Pons (tissue), 1 donor: ENCODE data around the gene MTHFD1L.
"Not testable (repeated sequence)": the region's sequence is repeated elsewhere in the genome, so short reads cannot be mapped to it uniquely, and the experiment has no call there.

Experiments
- DNase-seq: peaks from one replicate; pipeline ENCODE4 v3.0.0-alpha.2; 2016; ENCODE audit warnings: low spot score

Gene MTHFD1L

DNA sequence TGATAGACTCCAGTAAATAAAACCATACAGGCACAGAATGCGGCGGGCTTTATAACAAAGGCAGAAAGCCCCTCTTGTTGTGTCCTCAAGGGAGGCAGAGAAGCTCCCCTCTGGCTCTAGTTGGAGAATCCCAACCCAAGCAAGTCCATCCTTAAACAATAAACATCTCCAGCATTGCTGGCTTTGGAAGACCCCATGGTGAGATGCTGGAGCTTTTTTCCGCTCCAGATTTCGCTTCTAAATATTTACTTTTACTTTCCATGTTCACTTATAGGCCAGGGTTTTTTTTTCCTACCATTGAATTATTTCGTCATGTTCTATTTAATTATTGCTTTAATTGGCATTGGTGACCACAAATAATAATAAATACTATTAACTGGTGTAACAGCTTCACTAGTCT is 176.2 kb downstream of the MTHFD1L start:
- DNase-seq: no peak

DNA sequence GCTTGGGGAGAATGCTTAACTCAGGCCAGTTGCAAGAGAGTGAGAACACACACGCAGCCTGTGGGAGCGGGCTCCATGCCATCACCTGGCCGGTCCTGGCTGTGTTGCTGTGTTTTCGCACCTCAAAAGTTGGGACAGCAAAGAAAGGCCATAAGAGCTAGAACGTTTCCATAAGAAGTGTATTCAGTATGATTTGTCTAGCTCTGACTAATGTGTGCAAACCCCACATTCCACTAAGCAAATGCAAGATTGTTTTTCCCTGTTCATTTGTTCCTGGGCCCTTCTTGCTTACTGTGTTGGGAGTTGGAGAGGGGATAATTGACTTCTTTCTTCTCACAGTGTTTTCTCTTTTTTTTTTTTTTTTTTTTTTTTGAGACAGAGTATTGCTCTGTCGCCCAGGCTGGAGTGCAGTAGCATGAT is 177.4 kb downstream of the MTHFD1L start:
- DNase-seq: not testable (repeated sequence)

DNA sequence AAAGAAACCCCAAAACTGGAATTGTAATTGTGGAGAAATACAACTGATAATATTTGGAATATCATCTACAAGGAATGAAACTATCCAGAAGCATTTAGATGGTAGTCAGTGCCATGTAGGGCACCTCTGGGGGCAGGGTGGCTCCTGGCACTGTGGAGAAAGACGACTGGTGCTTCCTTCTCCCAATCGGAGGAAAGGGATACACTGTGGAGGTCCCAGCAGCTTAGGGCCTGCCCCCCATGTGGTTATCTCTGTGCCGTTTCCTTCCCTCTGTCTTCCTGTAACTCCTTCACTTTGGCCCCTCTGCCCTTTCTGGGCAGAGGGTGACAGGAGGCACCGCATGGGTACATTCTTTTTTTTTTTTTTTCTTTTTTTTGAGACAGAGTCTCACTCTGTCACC is 178.4 kb downstream of the MTHFD1L start:
- DNase-seq: no peak

DNA sequence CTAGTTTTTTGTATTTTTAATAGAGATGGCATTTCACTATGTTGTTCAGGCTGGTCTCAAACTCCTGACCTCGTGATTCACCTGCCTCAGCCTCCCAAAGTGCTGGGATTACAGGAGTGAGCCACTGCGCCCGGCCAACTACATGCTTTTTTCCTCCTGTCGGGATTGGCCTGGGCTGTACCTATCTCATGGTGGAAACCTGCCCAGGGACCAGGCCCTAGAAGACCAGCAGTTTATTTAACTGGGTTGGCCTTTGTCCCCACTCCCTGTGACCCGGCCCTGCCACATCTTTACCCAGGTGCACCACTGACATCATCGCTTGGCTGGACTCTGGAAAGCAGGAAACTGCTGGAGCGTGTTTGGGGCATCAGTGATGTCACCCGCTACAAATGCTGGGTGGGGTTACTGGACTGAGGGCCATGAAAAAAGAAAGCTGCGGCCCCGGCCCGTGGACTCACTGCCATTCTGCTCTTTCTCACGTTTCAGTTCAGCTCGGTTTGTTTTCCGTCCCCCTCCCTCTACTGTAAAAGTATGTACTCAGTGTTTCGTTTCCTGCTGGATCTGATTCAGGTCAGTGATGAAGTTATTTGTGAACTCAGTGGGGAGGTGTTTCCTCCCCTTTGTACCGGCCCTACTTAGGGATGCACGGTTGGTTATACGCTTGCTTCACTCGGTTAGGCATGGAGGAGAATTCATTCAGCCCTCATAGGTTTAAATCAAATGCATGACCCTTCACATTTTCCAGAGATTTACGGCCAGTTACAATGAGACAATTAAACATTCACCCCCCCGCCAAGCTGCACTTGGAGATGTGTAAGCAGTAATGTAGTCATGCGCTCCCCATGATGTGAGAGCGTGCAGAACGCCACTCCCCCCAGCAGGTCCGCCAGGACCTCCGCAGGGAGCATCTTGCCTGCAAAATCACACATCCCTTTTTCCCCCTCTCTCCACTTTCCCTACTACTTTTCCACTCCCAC is 179.3 kb downstream of the MTHFD1L start:
- DNase-seq: no peak

DNA sequence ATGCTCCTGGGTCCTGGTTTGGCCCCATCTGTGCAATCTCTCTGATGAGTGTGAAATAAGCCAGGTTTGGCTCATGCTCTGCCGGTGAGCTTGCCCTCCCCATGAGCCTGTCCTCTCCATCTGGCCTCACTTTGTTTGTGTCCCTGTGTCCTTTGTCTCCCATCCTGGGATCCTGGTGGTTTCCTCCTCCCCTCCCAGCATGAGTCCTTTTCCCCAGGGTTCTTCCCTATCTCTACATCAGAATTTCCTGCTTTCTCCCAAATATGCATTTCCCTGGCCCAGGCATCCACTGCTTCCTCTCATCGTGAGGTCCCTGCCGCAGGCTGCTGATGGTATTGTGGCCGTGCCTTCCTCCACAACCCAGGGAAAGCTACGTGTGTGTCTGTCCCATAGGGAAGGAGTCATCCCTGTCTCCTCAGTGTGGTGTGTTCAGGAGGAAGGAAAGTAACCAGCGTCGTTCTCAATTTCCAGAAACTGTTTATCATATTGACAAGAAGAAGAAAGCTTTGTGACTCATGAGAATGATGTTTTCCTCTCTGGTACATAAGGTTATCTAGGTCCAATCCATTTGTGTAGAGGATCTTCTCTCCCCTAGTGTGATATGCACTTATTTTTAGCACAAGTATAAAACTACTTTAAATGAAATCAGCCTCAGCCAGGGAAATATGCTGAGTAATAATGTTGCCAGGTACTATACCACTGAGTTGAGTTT is 180.2 kb downstream of the MTHFD1L start:
- not testable (repeated sequence) for DNase-seq

DNA sequence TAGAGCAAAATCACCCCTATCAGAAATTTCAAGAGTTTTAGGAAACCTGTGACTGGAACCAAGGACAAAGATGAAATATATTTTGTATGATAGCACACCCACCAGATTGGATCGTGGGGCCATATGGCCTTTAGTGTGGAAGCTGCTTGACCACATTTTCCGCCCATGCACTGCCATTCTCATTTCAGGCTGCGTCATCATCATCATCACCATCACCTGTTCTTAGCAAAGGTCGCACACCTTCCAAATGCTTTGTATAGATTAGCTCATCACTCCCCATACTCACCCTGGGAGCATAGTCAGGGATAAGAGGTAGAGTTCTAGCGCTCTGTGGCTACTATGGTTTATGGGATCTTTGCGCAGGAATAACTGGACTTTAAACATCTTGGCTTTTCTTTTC is 185.7 kb downstream of the MTHFD1L start:
- DNase-seq: no peak

DNA sequence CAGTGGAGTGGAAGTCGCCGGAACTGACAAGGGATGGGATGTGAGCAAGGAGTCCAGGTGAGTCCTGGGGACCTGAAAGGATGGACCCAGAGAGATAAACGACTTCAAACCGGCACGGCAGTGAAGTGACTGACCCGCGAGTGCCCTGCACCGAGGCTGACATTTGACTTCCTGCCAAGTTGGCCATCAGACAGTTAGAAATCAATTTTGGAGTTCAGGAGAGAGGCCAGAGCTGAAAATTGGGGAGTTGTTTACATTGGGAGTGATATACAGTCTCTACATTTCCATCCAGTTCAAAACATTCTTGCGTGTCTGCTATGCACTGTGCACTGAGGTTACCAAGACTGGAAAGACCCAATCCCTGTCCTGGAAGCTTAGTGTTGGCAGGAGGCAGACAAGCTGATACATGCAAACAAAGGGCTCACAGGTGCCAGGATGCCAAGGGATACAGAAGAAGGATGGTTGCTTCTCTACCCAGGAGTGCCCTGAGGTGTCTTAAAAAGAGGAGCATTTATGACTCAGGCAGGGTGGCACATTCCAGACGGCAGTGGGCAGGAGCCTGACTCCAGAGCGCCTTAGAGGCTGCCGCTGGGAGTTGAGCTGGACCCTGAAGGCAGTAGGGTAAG is 186.6 kb downstream of the MTHFD1L start:
- no peak for DNase-seq

DNA sequence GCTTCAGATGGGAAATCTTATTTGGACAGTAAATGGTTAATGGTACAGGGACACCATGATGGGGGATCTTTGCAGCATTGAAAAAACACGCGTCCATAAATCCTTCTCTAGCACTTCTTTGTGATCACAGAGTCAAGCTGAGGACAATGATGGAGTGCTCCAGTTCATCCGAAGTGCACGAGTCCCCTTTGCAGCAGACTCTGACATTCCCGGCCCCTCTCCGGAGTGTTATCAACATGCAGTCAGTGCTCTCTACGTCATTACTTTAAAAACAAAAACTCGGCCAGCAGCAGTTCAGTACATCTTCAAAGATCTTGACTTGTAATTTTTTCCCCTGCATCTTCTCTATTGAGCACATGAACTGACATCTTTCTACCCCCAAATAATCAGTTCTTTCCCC is 188.8 kb downstream of the MTHFD1L start:
- DNase-seq: no peak

DNA sequence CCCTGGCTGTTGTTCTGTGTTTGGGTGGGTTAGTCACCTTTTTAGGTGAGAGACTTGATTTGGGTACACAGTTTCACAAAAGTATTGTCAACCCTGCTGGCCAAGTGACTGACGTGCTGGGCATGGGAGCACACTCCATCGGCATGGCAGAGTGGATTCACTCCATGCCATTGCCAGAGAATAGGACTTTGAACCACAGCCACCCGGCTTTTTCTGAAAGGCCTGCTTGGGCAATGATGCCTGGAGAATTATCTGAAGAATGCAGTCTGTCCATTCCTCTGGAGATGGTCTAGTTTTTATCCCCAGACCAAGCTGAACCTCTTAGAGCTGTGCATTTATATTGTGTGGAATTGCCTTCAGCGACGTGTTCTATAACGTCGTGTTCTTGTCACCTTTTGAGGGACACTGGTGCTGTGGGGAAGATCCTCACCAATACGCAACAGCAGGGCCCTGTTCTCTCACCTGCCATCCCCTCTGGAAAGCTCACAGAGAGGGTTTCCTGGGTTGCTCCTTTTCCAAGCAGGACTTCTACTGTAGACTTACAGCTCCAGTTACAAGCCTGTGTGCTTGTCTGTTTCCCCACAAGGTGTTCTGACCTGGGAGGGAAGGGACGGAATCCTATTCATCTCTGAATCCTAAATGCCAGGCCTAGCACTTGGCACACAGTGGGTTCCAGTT is 190.9 kb downstream of the MTHFD1L start:
- no peak for DNase-seq

DNA sequence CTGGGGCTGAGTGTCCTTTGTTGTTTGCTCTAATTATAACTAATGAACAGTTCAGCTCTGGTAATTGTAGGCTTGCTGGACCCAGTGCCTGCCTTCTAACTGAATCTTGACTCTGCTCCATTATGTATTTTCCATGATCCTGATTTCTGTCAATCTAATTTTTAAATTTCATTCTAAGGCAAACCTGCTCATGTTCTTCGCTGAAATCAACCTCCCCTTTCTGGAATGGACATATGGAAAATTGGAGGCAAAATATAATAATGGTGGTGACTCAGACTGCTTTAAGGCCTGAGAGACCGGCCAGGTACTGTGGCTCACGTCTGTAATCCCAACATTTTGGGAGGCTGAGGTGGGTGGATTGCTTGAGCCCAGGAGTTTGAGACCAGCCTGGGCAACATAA is 191.6 kb downstream of the MTHFD1L start:
- no peak for DNase-seq

DNA sequence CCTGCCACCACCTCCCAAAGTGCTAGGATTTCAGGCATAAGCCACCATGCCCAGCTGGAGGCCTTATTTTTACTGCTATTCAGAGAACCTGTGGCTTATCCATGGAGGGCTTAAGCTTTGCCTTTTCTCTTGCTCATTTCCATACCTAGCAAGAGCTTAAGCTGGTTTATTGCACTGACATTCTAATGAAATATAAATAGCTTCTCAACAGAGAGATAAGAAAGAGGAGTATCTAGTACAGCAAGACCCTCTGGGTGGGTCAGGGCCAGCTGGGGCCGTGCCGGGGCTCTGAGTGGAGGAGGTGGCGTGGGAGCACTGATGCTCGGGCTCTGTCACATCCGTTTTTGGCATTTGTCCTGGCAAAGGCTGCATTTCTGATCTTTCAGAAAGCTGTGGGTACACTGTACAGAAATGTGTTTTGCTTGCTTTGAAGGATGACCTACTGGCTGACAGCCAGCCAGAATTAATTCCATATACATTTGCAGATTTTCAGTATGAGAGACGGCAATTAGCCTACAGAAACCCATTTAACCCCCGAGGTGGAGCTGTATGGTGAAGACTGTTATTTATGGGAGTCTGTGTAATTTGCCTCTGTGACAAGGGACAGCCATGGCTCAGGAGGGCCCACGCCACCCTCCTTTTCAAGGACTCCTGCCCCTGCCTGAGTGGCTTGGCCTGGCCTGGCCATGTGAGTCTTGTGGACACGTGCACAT is 192.7 kb downstream of the MTHFD1L start:
- no peak for DNase-seq

DNA sequence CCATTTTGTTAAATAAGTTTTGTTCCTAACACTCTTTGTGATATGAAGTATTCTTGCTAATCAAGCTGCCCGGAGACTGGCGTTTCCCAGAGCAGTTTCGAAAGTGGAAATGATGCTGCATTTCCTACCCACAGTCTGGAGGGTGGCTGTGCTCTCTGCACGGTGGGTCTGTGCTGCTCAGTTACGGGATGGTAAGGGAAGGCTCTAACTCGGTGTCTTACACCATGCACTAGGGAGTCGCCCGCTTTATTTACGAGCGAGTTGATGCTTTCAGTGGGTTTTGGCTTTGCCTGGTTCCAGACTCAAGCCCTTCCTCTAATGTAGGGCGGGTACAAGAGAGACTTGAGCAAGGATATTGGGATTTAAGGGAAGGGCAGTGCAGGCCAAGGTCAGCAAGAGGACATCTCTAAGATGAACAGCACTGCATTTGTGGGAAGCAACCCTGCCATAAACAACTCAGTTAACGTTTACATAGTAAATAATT is 194.2 kb downstream of the MTHFD1L start:
- DNase-seq: no peak

DNA sequence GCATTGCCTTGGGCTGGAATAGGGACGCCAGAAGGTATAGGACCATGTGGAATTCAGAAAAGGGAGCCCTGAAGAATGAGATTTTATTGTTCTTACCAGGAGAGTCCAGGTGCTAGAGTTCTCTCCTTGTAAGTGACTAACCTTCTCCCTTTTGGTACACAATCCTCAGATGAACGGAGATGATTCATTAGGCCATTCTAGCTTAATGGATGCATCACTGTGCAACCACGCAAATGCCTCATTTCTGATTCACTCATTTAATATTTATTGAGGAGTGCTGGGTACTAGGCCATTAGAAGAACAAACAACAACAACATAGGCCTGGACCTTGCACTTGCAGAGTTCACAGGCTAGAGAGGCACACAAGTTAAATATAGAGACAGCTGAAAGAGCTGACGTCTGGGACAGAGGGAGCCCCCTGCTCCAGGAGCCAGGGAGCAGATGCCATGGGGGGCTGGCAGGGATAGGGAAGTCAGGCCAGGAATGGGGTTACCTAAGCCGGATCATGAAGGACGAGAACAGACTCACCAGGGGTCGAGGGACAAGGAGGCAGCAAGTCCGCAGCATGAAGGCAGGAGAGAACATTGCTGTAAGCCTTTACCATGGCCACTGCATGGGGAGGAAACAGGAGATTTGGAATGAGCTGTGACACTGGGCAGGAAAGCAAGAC is 194.7 kb downstream of the MTHFD1L start:
- DNase-seq: no peak

DNA sequence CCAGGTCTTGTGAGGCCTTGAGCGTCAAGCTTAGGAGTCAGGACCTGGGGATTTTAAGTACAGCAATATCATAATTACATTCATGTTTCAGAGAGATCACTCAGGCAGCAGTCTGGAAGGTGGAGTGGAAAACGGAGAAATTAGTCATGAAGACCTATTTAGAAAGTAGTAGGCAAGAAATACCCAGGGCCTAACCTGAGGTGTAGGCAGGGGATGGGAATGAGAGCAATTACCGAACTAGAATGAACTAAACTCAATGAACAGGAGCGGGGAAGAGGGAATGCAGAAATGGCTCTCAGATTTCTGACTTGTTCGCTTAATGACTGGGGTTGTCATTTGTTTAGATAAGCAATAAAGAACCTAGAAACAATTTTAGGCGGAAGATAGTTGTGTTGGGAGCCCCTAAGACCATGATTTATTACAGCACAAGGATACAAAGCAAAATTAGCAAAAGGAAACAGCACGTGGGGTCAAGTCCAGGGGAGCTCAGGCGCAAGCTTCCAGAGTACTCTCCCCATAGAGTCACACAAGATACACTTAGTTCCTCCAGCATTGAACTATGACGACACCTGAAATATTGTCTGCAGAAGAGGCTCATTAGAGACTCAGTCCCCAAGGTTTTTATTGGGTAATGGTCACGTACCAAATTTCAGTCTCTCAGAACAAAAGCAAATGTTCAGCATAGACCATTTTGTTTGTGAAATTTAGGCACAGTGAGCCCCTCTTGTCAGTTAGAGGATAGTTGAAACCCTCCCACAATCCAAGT is 195.4 kb downstream of the MTHFD1L start:
- DNase-seq: no peak

DNA sequence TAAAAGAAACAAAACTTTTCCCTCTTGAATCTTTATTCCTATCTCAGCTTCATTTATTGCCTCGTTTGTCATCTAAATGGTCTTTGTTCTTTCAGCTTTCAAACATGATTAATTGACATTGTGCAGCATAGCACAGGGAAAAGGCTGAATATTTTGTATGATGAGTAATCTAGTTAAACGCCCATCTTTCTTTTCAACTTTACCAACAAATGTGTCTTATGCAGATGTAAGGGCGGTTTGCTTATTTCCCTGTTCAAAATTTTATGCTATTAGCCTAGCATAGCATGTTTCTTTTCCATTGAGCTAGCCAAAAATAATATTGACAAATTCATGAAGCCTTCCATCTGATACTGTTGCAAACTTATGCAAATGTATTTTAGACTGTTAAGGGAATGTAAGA is 197.8 kb downstream of the MTHFD1L start:
- no peak for DNase-seq

DNA sequence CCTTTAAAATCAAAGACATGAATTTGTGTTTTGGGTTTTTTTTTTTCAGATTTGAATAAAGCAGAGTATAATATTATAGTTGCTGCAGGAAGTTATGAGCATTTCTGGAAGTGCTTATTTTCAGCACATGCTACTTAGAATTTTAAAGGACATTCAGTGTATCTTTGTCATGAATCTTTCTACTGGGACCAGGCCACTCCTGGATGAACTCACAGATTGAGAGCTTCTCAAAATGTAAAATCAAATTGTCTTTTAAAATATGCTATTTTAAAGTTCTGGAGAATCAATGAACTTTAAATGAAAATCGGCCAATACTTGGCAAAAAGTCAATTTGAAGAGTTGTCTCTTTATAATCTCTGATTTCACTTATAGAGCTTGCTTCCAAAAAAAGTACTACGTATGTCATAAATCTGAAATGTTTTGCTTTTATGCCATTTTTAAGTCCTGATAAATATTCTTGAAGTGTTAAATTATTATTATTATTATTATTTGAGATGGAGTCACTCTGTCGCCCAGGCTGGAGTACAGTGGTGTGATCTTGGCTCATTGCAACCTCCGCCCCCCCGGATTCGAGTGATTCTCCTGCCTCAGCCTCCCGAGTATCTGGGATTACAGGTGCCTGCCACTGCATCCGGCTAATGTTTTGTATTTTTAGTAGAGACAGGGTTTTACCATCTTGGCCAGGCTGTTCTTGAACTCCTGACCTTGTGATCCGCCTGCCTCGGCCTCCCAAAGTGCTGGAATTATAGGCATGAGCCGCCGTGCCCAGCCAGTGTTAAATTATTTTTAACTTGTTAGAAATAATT is 198.5 kb downstream of the MTHFD1L start:
- no peak for DNase-seq

DNA sequence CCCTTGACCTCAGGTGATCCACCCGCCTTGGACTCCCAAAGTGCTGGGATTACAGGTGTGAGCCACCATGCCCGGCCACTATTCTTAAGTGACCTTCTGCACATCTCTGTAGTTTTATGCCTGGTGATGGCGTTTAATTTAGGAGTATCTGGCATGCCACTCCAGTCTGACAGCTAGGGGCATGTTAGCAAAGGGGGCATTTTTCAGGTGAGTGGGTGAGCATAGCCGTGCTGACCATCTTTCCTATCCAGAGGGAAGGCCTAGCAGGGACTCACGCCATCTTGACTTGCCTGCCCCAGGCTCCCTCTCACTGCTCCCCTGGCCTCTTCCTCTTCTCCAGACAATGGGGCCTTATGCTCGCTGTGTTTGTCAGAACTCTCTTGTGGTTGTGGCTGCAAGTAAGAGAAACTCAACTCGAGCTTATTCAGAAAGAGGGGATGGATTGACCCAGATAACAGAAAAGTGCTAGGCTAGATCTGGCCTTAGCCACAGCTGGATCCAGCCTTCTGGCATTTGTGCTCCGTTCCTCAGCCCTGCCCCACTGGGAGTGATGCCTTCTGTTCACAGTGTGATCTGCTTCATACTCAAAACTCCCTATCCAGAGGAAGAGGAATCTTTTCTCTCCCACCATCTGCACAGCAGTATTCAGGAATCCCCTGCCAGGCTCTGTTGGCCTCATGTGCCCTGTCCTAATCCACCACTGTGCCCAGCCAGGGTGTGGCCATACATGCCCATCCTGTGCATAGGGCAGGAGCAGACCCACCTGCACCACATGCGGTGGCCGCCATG is 199.7 kb downstream of the MTHFD1L start:
- no peak for DNase-seq
